Measurements from ENCODE around the gene CCDC61. TPM values are rescaled to one million over a fixed set of nuclear protein-coding genes. Genes with fewer than 3 reads are reported as not detected.

The CCDC61 gene
- total RNA-seq, 1 experiment from 2014 or later = 16.9 TPM

GRCh38 chr19:46021531-46022041 is 26.3 kb downstream of the CCDC61 start:
- Histone ChIP-seq H4K8ac (replicated peaks; ENCODE audit: insufficient read length, low read depth, low read length) (no peak overlapping the region), H2BK5ac (ENCODE audit: insufficient read length, low read length) (no peak overlapping the region), H2BK120ac (ENCODE audit: low read depth, low read length, poor library complexity, severe bottlenecking) (no peak overlapping the region), H2AFZ (ENCODE audit: low read length) (no peak overlapping the region), H3K27me3 (ENCODE audit: insufficient read depth, low read length) (no peaks in the 10 kb centered on the region), H3K4me2 (ENCODE audit: insufficient read depth, insufficient read length, low read length) (no peak overlapping the region), H3K4me1 (ENCODE audit: insufficient read depth, low read length) (no peaks in the 10 kb centered on the region), H3K23me2 (ENCODE audit: insufficient read length, low read depth, low read length, poor library complexity, severe bottlenecking) (peaks cover under 1% of the 10 kb centered on the region), H2BK20ac (ENCODE audit: low read depth, low read length, poor library complexity, severe bottlenecking) (no peak overlapping the region), H3K18ac (ENCODE audit: insufficient read length, low read depth, low read length) (peak overlapping the region; percentile 21), H3K56ac (ENCODE audit: insufficient read length, low read depth, low read length) (no peak overlapping the region), H2BK15ac (ENCODE audit: low read depth, low read length) (no peak overlapping the region), H4K5ac (ENCODE audit: insufficient read length, low read depth, low read length) (no peak overlapping the region), H3K27ac (ENCODE audit: insufficient read length, low read depth, low read length) (no peak overlapping the region), H3K9ac (ENCODE audit: extremely low read depth, insufficient read length, low read length) (no peak overlapping the region), H2BK12ac (ENCODE audit: insufficient read length, low read depth, low read length) (no peak overlapping the region), H3T11ph (ENCODE audit: low read length) (no peak overlapping the region), H2AK5ac (ENCODE audit: insufficient read length, low read length) (no peak overlapping the region), H3K9me3 (ENCODE audit: control insufficient read depth, low read depth, low read length) (no peaks in the 10 kb centered on the region), H4K91ac (ENCODE audit: insufficient read length, low read depth, low read length) (no peak overlapping the region), H4K20me1 (ENCODE audit: control insufficient read depth, insufficient read depth, insufficient read length) (no peaks in the 10 kb centered on the region), H3K4ac (ENCODE audit: low read depth, low read length) (no peak overlapping the region), H3K79me2 (ENCODE audit: insufficient read depth, low read length) (no peaks in the 10 kb centered on the region), H3K23ac (ENCODE audit: insufficient read length, low read depth, low read length) (no peak overlapping the region), H3K79me1 (ENCODE audit: insufficient read depth, low read depth, low read length, poor library complexity, severe bottlenecking) (no peaks in the 10 kb centered on the region), H3K14ac (ENCODE audit: insufficient read depth, low read length) (no peak overlapping the region)
- peaks cover 4 to 15% (median 13%) of the 10 kb centered on the region in 3 experiments; a peak in 5 of 7 replicates for H3K36me3 Mint-ChIP-seq (ENCODE audit: insufficient read depth in 1 of 3, low read depth in 3 of 3)
- DNase-seq = peak; percentile 69
- peak; percentile 34; the same call in 1 of the 3 replicates for TF ChIP-seq CTCF (conservative IDR thresholded peaks at IDR 0.05)
- H3K4me3 Mint-ChIP-seq = no peak overlapping the region
- H3K27me3 Mint-ChIP-seq (ENCODE audit: low read depth) = peaks cover under 1% of the 10 kb centered on the region
- H3K4me1 Mint-ChIP-seq = peaks cover 12 to 22% of the 10 kb centered on the region in 2 experiments
- H3K9me3 Mint-ChIP-seq = peaks cover 3 to 4% of the 10 kb centered on the region in 2 experiments; a peak in 2 of 5 replicates
- peak overlapping the region in 1 of 3 experiments; percentile 85; a peak in 1 of 7 replicates for H3K27ac Mint-ChIP-seq
- WGBS (ENCODE audit: extremely low coverage, insufficient read length, low lambda C conversion rate) = no CpG with 5 or more reads among the region's 11 CpGs
